NCI-H1105 treated with DMSO at 0.1 percent for 48 hours (cell line): ENCODE measurements around the gene GNLY.

Source experiments
- DNase-seq: peaks from one replicate; lab custom pipeline; 2025; lab: John Stamatoyannopoulos, UW

GNLY gene

GRCh38 chr2:85728883-85729824 lies 35.0 kb downstream of the GNLY start:
- DNase-seq: peak; percentile 64

- no peak for DNase-seq
Observed at GRCh38 chr2:85729825-85730510, 35.8 kb downstream of the GNLY start.

GRCh38 chr2:85730686-85731230 lies 36.6 kb downstream of the GNLY start:
- DNase-seq: no peak

- DNase-seq: no peak
Observed at GRCh38 chr2:85731606-85732005, 37.4 kb downstream of the GNLY start.

- DNase-seq: no peak
Observed at GRCh38 chr2:85732467-85733120, 38.4 kb downstream of the GNLY start.

GRCh38 chr2:85733121-85733960 lies 39.2 kb downstream of the GNLY start:
- DNase-seq: no peak

GRCh38 chr2:85734015-85734414 lies 39.9 kb downstream of the GNLY start:
- no peak for DNase-seq

- no peak for DNase-seq
Observed at GRCh38 chr2:85734942-85735608, 40.9 kb downstream of the GNLY start.

- no peak for DNase-seq
Observed at GRCh38 chr2:85735691-85736090, 41.5 kb downstream of the GNLY start.

GRCh38 chr2:85736456-85737355 lies 42.5 kb downstream of the GNLY start:
- DNase-seq: no peak

- no peak for DNase-seq
Observed at GRCh38 chr2:85737481-85737880, 43.3 kb downstream of the GNLY start.

GRCh38 chr2:85737961-85738360 lies 43.8 kb downstream of the GNLY start:
- no peak for DNase-seq

GRCh38 chr2:85740193-85740592 lies 46.0 kb downstream of the GNLY start:
- DNase-seq: no peak

- no peak for DNase-seq
Observed at GRCh38 chr2:85741211-85741832, 47.2 kb downstream of the GNLY start.

GRCh38 chr2:85741833-85742455 lies 47.8 kb downstream of the GNLY start:
- peak; percentile 84 for DNase-seq

GRCh38 chr2:85743304-85743978 lies 49.3 kb downstream of the GNLY start:
- DNase-seq: no peak

GRCh38 chr2:85744055-85744454 lies 49.9 kb downstream of the GNLY start:
- DNase-seq: no peak
